Measurements from ENCODE around the gene MTR.
"Not testable (repeated sequence)": the region's sequence is repeated elsewhere in the genome, so short reads cannot be mapped to it uniquely, and the experiment has no call there.

MTR gene

GRCh38 chr1:236896716-236897115, 101.6 kb downstream of the MTR start:
- no peak for DNase-seq (ENCODE audit: low spot score)
- no peak for TF ChIP-seq CTCF (IDR thresholded peaks at IDR 0.05; ENCODE audit: extremely low read depth, missing control alignments)

GRCh38 chr1:236904892-236905741, 110.0 kb downstream of the MTR start:
- no peak for DNase-seq (ENCODE audit: low spot score)
- no peak for TF ChIP-seq CTCF (IDR thresholded peaks at IDR 0.05; ENCODE audit: extremely low read depth, missing control alignments)

- no peak for TF ChIP-seq CTCF (IDR thresholded peaks at IDR 0.05; ENCODE audit: extremely low read depth, missing control alignments)
- DNase-seq (ENCODE audit: low spot score): no peak
Observed at GRCh38 chr1:236907205-236907604, 112.1 kb downstream of the MTR start.

GRCh38 chr1:236908669-236909068, 113.6 kb downstream of the MTR start:
- TF ChIP-seq CTCF (IDR thresholded peaks at IDR 0.05; ENCODE audit: extremely low read depth, missing control alignments): no peak
- DNase-seq (ENCODE audit: low spot score): no peak

- not testable (repeated sequence) for DNase-seq (ENCODE audit: low spot score)
Observed at GRCh38 chr1:236911047-236911446, 116.0 kb downstream of the MTR start.

GRCh38 chr1:236913371-236914037, 118.4 kb downstream of the MTR start:
- no peak for TF ChIP-seq CTCF (IDR thresholded peaks at IDR 0.05; ENCODE audit: extremely low read depth, missing control alignments)
- DNase-seq (ENCODE audit: low spot score): no peak

GRCh38 chr1:236914375-236914774, 119.3 kb downstream of the MTR start:
- no peak for DNase-seq (ENCODE audit: low spot score)
- TF ChIP-seq CTCF (IDR thresholded peaks at IDR 0.05; ENCODE audit: extremely low read depth, missing control alignments): no peak
